Rectal smooth muscle tissue (tissue), 1 donor: ENCODE results near the gene PARD3.

Experiments
- H3K27ac ChIP-seq: one replicate; pipeline ENCODE4 v1.7.0; 2013; ENCODE audit warnings: low read depth, low read length, inconsistent platforms
- H3K27me3 ChIP-seq: one replicate; pipeline ENCODE4 v1.7.0; 2013; ENCODE audit warnings: low read length; ENCODE audit not compliant: control insufficient read depth, insufficient read depth
- H3K36me3 ChIP-seq: one replicate; pipeline ENCODE4 v1.7.0; 2013; ENCODE audit warnings: low read length; ENCODE audit not compliant: control insufficient read depth, insufficient read depth
- H3K4me1 ChIP-seq: one replicate; pipeline ENCODE4 v1.7.0; 2013; ENCODE audit warnings: low read length; ENCODE audit not compliant: control insufficient read depth, insufficient read depth
- H3K4me3 ChIP-seq: one replicate; pipeline ENCODE4 v1.7.0; 2013; ENCODE audit warnings: low read length
- H3K9ac ChIP-seq: one replicate; pipeline ENCODE4 v1.7.0; 2013; ENCODE audit warnings: low read length

Gene PARD3

DNA sequence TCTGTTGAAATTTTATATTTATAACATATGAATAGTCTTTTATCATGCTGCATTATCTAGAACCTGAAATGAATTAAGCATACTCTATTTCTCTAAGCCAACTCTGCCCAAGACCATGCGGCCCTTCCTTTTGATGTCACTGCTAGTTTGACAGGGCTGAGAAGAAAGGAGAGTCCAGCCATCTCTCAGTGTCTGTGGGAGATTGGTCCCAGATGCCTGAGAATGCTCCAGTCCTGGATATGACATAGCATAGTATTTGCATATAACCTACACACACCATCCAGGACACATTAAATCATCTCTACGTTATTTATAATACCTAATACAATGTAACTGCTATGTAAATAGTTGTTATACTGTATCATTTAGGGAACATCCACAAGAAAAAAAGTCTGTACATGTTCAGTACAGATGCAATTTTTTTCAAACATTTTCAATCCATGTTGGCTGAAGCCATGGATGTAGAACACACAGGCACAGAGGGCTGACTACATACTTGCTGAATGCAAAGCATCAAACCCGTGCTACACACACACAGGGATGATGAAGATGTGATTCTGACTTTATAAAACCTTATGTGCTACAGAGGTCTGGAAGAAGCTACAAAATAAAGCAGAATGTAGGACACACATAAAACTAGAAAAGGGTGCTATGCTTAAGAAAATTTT lies 315.4 kb downstream of the PARD3 start:
- Histone ChIP-seq H3K4me3 (no peak overlapping the region), H3K36me3 (no peaks in the 10 kb centered on the region), H3K27me3 (no peaks in the 10 kb centered on the region), H3K9ac (no peak overlapping the region), H3K4me1 (no peaks in the 10 kb centered on the region), H3K27ac (no peak overlapping the region)

GRCh38 chr10:34498821-34499220 lies 316.3 kb downstream of the PARD3 start:
- no peaks in the 10 kb centered on the region for H3K4me1 ChIP-seq
- H3K9ac ChIP-seq = no peak overlapping the region
- no peaks in the 10 kb centered on the region for H3K27me3 ChIP-seq
- H3K4me3 ChIP-seq = no peak overlapping the region
- no peak overlapping the region for H3K27ac ChIP-seq
- H3K36me3 ChIP-seq = no peaks in the 10 kb centered on the region

DNA sequence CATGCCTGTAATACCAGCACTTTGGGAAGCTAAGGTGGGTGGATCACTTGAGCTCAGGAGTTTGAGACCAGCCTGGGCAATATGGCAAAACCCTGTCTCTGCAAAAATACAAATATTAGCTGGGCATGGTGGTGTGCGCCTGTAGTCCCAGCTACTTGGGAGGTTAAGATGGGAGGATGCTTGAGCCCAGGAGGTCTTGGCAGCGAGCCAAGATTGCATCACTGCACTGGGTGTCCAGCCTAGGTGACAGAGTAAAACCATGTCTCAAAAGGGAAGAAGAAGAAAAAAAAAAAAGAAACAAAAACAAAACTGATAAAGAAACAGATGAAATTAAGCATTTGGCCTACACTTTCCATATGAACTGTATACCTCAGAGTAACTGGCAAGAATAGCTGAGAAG lies 319.2 kb downstream of the PARD3 start:
- H3K36me3 ChIP-seq = no peaks in the 10 kb centered on the region
- H3K4me3 ChIP-seq = no peak overlapping the region
- H3K27ac ChIP-seq = no peak overlapping the region
- no peaks in the 10 kb centered on the region for H3K4me1 ChIP-seq
- H3K9ac ChIP-seq = no peak overlapping the region
- no peaks in the 10 kb centered on the region for H3K27me3 ChIP-seq

DNA sequence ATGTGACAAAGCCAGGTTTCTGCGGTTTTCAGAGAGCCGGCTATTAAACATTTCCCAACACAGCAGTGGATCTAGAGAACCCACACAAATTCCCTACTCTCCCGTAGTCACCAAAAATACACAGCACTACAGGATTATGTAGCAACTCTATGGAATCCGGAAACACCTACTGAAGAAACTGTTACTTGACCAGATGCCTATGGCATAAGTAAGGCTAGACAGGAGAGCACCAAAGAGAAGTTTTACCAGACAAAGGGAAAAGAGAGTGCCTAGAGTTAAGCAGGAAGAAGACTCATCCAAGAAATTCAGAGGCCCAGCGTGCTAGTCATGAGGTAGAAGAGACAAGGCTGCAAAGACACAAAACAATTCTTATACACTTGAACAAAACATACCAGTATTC lies 321.1 kb downstream of the PARD3 start:
- no peak overlapping the region for H3K27ac ChIP-seq
- no peaks in the 10 kb centered on the region for H3K36me3 ChIP-seq
- no peak overlapping the region for H3K4me3 ChIP-seq
- H3K9ac ChIP-seq = no peak overlapping the region
- no peaks in the 10 kb centered on the region for H3K27me3 ChIP-seq
- peaks cover 4% of the 10 kb centered on the region for H3K4me1 ChIP-seq

- H3K9ac ChIP-seq = no peak overlapping the region
- H3K27ac ChIP-seq = no peak overlapping the region
- peaks cover 4% of the 10 kb centered on the region for H3K4me1 ChIP-seq
- no peaks in the 10 kb centered on the region for H3K27me3 ChIP-seq
- no peak overlapping the region for H3K4me3 ChIP-seq
- H3K36me3 ChIP-seq = no peaks in the 10 kb centered on the region
Observed at GRCh38 chr10:34492081-34492480, 323.0 kb downstream of the PARD3 start.

DNA sequence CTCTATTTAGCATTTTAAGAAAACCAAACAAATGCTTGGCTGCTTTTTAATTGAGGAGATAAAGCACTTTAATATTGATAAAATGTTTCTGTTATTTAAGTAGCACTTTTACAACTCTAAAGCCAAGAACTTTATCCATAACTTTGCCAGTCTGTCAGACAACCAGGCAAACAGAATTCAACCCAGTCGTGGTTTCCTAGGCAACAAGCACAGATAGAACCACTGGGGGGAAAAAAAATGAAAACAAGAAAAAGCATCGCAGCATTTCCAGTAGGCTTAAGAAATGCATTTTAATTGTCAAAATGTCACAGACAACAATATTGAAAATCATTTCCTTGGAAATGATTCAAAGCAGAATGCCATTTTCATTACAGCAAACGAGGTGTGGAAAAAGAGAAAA lies 323.4 kb downstream of the PARD3 start:
- no peaks in the 10 kb centered on the region for H3K36me3 ChIP-seq
- H3K4me1 ChIP-seq = peaks cover 4% of the 10 kb centered on the region
- H3K9ac ChIP-seq = no peak overlapping the region
- no peaks in the 10 kb centered on the region for H3K27me3 ChIP-seq
- no peak overlapping the region for H3K27ac ChIP-seq
- no peak overlapping the region for H3K4me3 ChIP-seq

DNA sequence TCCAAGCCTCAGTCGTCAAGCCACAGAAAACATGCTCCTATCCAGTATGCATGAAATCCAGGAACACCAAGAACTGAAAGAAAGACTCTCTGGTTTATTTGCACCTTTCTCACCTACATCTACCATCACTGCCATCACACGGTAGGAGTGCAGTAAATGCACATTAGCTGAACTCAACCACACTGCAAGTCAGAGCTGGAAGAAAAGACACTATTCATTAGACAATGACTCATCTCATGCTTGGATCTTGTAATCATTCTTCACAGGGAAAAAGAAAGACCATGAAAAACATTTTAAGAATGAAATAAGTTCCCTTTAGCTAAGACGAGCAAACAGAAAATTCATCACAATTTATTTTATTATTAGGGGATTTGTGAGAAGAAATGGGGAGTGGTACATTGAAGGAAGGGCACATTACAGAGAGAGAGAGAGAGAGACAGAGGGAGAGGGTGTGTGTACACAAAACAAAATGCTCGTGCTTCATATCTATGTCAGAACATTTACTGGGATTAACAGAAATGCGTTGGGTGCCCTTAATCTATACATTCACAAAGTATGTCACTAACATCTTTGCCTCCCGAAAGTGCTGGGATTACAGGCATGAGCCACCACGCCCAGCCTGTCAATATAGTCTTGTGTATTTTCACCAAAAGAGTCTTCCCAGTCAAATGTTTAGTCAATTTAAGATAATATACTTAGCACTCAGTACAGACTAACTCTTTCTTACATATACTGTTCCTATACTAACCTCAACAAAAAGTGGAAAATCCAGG lies 324.9 kb downstream of the PARD3 start:
- no peak overlapping the region for H3K4me3 ChIP-seq
- no peak overlapping the region for H3K27ac ChIP-seq
- H3K9ac ChIP-seq = no peak overlapping the region
- no peaks in the 10 kb centered on the region for H3K27me3 ChIP-seq
- H3K4me1 ChIP-seq = peaks cover 4% of the 10 kb centered on the region
- H3K36me3 ChIP-seq = no peaks in the 10 kb centered on the region

GRCh38 chr10:34489411-34489810 lies 325.7 kb downstream of the PARD3 start:
- Histone ChIP-seq H3K4me1 (peaks cover 4% of the 10 kb centered on the region), H3K9ac (no peak overlapping the region), H3K4me3 (no peak overlapping the region), H3K36me3 (no peaks in the 10 kb centered on the region), H3K27me3 (no peaks in the 10 kb centered on the region), H3K27ac (no peak overlapping the region)

DNA sequence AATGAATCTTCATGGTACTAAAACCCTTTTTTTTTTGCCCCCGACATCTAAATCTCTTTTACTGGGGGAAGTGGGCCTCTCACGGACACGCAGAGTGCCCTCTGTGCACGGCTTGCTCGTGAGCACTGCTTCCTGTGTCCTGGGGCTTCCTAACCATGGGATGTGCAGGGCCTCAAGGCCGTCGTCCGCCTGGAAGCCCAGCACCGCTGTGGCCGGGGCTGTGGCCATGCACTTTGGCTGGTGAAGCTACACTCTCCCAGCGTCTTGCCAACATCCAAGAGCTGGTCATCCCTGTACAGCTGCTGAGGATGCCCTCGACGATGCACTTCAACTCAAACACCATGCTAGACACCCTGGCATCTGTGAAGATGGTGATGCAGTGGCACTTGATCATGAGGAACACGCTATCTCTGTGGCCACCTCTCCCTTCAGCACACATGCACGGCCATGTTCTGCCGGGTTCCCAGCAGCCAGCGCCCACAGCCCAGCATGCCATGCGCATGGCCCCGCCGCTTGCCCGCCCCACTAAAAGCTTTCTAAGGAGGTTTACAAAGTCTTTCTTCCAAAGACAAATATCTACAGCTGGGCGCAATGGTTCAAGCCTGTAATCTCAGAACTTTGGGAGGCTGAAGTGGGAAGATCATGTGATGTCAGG lies 326.5 kb downstream of the PARD3 start:
- H3K27me3 ChIP-seq = no peaks in the 10 kb centered on the region
- H3K36me3 ChIP-seq = no peaks in the 10 kb centered on the region
- H3K4me3 ChIP-seq = no peak overlapping the region
- peaks cover 4% of the 10 kb centered on the region for H3K4me1 ChIP-seq
- no peak overlapping the region for H3K27ac ChIP-seq
- no peak overlapping the region for H3K9ac ChIP-seq

DNA sequence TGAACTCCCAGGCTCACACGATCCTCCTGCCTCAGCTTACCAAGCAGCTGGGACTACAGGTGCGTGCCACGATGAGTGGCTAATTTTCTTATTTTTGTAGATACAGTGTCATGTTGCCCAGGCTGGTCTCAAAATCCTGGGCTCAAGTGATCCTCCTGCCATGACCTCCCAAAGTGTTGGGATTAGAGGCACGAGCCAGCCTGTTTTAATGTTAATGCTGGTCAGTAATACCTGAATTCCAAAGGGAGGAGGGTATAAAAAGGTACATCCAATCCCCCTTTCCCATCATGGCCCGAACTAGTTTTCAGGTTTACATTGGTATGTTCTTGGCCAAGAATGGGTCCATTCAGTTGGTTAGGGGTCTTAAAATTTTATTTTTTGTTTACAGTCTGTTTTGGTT lies 329.1 kb downstream of the PARD3 start:
- H3K36me3 ChIP-seq = no peaks in the 10 kb centered on the region
- no peak overlapping the region for H3K27ac ChIP-seq
- no peak overlapping the region for H3K9ac ChIP-seq
- H3K27me3 ChIP-seq = no peaks in the 10 kb centered on the region
- H3K4me1 ChIP-seq = peaks cover 4% of the 10 kb centered on the region
- H3K4me3 ChIP-seq = no peak overlapping the region

DNA sequence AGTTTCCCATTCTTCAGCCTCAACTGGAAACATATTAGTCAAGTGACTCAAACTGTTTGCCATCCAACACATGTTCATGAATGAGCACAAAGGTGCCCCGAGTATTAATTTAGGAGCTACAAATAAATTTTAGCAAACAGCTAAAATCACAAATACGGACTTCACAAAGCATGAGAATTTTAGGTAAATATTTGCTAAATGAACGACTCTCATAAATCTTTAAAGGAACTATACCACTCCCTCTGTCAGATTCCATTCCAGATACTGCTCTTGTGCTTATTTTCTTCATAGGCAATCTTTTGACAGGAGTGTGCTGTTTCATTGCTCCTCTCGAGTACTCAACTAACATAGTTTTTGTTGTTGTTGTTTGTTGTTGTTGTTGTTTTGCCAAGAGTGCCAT lies 330.9 kb downstream of the PARD3 start:
- H3K4me3 ChIP-seq = no peak overlapping the region
- H3K27me3 ChIP-seq = no peaks in the 10 kb centered on the region

DNA sequence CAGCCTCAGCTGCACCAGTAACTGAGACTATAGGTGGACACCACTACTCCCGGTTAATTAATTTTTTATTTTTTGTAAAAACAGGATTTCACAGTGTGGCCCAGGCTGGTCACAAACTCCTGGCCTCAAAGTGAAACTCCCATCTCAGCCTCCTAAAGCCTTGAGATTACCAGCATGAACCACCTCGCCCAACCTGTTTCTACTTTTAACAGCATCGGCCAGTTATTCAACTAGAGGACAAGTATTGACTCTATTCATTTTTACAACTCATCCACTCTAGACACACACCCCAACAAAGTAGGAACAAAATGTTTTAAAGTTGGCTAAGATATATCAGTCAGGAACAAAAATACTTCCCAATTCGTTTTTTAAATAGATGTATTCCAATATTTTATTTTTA lies 334.8 kb downstream of the PARD3 start:
- H3K27ac ChIP-seq = no peak overlapping the region
- H3K4me3 ChIP-seq = no peak overlapping the region
- no peaks in the 10 kb centered on the region for H3K4me1 ChIP-seq
- H3K9ac ChIP-seq = no peak overlapping the region
- H3K27me3 ChIP-seq = no peaks in the 10 kb centered on the region
- no peaks in the 10 kb centered on the region for H3K36me3 ChIP-seq

More for the DNA sequence above, 330.9 kb downstream of the PARD3 start:
- Histone ChIP-seq H3K9ac (no peak overlapping the region), H3K27ac (no peak overlapping the region), H3K4me1 (no peaks in the 10 kb centered on the region), H3K36me3 (no peaks in the 10 kb centered on the region)
